Subcutaneous abdominal adipose tissue (tissue), 5 donors: Measurements from ENCODE around the gene RBMS3.

Experiments used
- H3K27ac ChIP-seq: one replicate; pipeline ENCODE4 v1.7.0; 2013; ENCODE audit warnings: low read depth, mild to moderate bottlenecking, inconsistent platforms, low read length, moderate library complexity
- H3K27me3 ChIP-seq, 5 donors: one replicate each; pipeline ENCODE4 v1.7.0; 2013; ENCODE audit warnings: low read length in 5 of 5, inconsistent platforms in 1 of 5; ENCODE audit not compliant: control insufficient read depth in 5 of 5, insufficient read depth in 4 of 5
- H3K36me3 ChIP-seq, 5 donors: one replicate each; pipeline ENCODE4 v1.7.0; 2013; ENCODE audit warnings: low read length in 5 of 5; ENCODE audit not compliant: control insufficient read depth in 5 of 5, insufficient read depth in 5 of 5
- H3K4me1 ChIP-seq, 5 donors: one replicate each; pipeline ENCODE4 v1.7.0; 2013; ENCODE audit warnings: low read length in 5 of 5, mild to moderate bottlenecking in 3 of 5, moderate library complexity in 1 of 5; ENCODE audit not compliant: control insufficient read depth in 5 of 5, insufficient read depth in 5 of 5
- H3K4me3 ChIP-seq, 5 donors: one replicate each; pipeline ENCODE4 v1.7.0; 2013; ENCODE audit warnings: low read length in 5 of 5, low read depth in 1 of 5
- H3K9ac ChIP-seq, 5 donors: one replicate each; pipeline ENCODE4 v1.7.0; 2013; ENCODE audit warnings: low read length in 5 of 5, mild to moderate bottlenecking in 4 of 5, moderate library complexity in 3 of 5
- H3K9me3 ChIP-seq, 5 donors: one replicate each; pipeline ENCODE4 v1.7.0; 2013; ENCODE audit warnings: low read length in 5 of 5; ENCODE audit not compliant: control insufficient read depth in 5 of 5
- donor health status: healthy.
- donor health status: healthy.
- donor health status: healthy.
- donor health status: healthy.
- donor health status: healthy.

RBMS3 gene

DNA sequence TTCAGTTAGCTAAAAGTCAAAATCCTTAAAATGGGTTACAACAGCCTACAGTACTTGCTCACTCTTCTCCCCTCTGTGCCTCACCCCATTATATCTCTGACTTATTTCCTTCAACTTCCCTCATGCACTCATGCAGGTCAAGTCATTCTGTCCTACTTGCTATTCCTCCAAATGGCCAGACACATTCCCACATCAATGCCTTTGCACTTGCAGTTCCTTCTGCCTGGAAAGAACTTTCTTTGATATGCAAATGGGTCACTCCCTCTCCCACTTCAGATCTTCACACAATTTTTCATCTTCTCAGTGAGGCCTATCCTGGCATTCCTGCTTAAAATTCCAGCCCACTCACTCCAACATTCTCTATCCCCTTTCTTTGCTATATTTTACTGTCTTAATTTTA, 778.4 kb downstream of the RBMS3 start:
- Histone ChIP-seq H3K27ac (no peak overlapping the region), H3K27me3 (peaks cover 0 to 3% (median 0%) of the 10 kb centered on the region in 5 donors), H3K9me3 (peaks cover 0 to 3% (median 0%) of the 10 kb centered on the region in 5 donors), H3K36me3 (no peaks in the 10 kb centered on the region), H3K9ac (no peak overlapping the region), H3K4me1 (no peaks in the 10 kb centered on the region), H3K4me3 (no peak overlapping the region)
